GM13976 (cell line): ENCODE data around the gene ABCA6.

ENCODE experiments used
- DNase-seq: peaks from one replicate; pipeline ENCODE4 v3.0.0; 2012; ENCODE audit warnings: low spot score
- in situ Hi-C: fragments of 300-500 bp; cut with MboI; formaldehyde crosslinking; loops from one replicate; pipeline ENCODE4 v1.12.0; 2022; ENCODE audit warnings: low sequenced_read_pairs, mixed read lengths, inconsistent platforms; ENCODE audit not compliant: unreplicated experiment
- TF ChIP-seq, protein P1 (sequence below): IDR thresholded peaks from 2 replicates; pipeline ENCODE4 v1.5.1; 2012; ENCODE audit warnings: borderline replicate concordance, mild to moderate bottlenecking; ENCODE audit not compliant: insufficient read depth; ENCODE audit errors: extremely low read depth, missing control alignments, control extremely low read depth

Gene ABCA6

DNA sequence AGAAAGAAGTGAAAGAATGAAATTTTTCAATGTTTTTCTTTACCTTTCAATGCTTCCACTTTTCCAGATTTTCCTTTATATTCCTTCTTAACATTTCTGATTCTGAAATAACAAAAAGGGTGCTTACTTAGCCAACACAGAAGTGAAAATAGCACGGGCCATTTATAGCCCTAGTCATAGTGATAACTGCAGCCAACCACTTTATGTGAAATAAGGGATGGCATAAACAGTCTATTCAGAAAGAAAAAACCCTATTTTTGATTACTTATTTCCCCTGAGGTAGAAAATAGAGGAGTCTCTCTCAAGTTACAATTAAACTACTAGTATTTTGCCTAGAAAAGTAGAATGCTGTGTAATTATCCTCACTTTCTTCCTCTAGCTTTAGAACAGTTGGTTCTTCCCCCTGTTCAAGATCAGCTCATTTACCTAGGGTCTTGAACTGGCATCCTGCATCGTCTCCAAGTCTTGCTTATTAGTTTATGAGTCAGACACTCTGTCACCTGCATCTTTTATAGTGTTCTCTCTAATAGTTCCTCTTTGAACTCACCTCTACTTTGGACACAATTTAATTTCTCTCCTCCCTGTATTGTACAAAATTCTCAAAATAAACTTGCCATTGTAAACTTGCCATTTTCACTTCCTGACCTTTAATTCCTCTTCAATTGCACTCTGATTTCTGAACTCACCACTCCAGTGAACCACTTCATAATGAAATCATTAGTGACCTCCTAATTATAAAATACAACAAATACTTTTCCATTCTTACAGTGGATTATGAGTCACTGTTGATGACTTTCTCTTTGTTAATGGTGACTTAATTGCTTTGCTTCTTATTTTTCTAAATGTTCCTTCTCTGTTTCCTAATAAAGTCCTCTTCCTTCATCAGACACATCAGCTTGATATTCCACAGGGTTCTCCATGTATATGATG, 23.6 kb downstream of the ABCA6 start:
- TF ChIP-seq, protein P1, sequence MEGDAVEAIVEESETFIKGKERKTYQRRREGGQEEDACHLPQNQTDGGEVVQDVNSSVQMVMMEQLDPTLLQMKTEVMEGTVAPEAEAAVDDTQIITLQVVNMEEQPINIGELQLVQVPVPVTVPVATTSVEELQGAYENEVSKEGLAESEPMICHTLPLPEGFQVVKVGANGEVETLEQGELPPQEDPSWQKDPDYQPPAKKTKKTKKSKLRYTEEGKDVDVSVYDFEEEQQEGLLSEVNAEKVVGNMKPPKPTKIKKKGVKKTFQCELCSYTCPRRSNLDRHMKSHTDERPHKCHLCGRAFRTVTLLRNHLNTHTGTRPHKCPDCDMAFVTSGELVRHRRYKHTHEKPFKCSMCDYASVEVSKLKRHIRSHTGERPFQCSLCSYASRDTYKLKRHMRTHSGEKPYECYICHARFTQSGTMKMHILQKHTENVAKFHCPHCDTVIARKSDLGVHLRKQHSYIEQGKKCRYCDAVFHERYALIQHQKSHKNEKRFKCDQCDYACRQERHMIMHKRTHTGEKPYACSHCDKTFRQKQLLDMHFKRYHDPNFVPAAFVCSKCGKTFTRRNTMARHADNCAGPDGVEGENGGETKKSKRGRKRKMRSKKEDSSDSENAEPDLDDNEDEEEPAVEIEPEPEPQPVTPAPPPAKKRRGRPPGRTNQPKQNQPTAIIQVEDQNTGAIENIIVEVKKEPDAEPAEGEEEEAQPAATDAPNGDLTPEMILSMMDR, result no peak
- in situ Hi-C loops, result no loop called here
- DNase-seq, result no peak

DNA sequence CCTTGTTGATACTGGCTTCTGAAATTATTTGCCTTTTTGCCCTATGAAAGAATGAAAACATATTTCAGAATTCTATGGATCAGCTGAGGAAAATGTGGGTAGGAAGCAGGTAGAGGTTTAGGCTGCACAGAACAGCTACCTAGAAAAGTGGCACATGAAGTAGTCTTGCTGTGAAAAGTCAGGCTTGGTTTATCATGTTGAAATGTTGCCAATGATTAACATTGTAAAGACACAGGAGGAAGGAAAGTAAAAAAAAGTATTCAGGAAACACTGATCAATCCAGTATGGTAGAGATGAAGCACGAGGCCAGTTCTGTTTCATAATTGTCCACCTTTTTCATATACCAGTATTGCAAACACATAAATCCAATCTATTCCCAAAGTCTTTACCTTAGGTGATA, 29.9 kb downstream of the ABCA6 start:
- in situ Hi-C loops, result no loop called here

DNA sequence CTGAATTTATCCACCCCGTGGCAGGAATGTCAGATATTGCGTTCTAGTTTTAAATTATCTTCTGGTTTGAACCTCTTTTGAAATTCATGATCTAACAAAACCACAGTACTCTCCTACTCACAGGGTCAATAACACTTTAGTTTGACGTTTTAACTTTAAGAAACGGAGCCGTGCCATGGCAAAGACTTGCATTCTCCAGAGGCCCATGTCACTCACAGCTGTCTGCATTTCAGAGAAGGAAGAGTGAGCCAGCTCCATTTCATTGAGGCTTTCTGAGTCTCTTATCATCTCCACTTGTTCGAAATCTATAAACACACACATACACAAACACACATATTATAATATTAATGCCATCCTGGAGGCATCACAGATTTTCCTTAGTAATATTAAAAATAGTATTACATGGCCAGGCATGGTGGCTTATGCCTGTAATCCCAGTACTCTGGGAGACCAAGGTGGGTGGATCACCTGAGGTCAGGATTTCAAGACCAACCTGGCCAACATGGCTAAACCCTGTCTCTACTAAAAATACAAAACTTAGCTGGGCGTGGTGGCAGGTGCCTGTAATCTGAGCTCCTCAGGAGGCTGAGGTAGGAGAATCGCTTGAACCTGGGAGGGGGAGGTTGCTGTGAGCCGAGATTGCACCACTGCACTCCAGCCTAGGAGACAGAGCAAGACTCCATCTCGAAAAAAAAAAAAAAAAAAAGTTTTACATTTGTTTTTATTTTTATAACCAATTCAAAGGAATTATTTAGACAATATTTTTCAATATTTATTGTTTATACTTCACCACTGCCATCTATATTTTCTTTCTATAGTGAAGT, 35.6 kb downstream of the ABCA6 start:
- in situ Hi-C loops, result no loop called here
- DNase-seq, result no peak
- TF ChIP-seq, protein P1, result no peak

More for the DNA sequence above, 29.9 kb downstream of the ABCA6 start:
- TF ChIP-seq, protein P1, result no peak
- no peak for DNase-seq

DNA sequence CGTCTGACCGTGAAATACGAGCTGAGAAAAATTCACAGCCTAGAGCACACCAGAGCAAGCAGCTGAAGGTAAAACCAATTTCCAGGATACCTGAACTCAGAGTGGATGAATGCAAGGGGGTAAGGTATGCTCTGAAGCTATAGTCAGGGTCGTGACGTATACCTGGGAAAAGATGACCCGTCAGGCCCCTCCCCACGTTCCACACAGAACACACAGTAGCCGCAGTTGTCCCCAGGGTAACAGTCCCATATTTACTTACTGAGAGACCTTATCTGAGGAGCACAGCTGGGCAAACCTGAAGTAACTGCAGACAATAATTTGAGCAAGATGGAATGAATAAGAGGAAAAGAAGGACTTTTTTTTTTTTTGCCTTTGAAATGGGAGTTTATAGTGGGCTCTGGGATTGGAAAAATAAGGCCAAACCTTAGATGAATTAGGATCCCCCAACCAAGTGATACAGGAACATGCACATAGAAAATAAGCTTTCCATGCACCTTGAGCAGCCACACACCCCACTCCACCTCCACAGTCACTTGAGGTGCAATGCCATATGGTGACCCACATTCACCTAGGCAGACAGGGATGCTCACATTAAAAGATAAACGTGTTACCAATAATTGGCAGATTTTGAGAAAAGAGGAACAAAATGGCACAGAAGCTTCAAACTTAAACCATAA, 38.0 kb downstream of the ABCA6 start:
- DNase-seq, result no peak
- in situ Hi-C loops, result no loop called here
- TF ChIP-seq, protein P1, result no peak

DNA sequence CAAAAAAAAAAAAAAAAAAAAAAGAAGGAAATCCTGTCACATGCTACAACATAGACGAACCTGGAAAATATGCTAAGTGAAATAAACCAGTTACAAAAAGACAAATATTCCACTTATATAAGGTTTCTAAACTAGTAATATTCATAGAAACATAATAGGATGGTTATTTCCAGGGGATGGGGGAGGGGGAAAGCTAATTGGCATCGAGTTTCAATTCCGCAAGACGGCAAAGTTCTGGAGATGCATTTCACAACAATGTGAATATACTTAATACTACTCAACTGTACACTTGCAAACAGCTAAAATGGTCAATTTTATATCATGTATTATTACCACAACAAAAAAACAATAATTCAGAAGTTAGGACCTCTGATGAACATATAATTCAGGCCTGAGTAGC, 43.1 kb downstream of the ABCA6 start:
- in situ Hi-C loops, result no loop called here
- TF ChIP-seq, protein P1, result no peak
- DNase-seq, result no peak

DNA sequence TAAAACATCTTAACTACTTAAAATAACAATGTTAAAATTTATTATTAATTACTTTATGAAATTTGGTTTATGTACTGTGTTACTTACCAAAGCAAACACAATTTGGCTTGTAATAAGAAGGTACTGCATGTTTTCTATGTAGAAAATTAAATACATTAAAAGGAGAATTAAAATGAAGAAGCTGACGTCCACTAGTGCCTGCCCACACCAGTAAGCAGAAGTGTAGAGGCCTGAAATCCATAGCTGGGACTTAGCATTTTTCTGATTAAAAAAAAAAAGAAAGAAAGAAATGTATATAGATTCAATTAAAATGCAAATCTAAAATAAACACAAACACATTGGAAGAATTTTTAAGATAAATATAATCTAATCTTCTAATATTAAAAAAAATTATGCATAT, 45.2 kb downstream of the ABCA6 start:
- TF ChIP-seq, protein P1, result no peak
- in situ Hi-C loops, result no loop called here
- no peak for DNase-seq
